EH (cell line): ENCODE results near the gene SEC14L6.
A peak's percentile ranks its signal among the peaks of the same experiment; 100 is the strongest.
"Not testable (repeated sequence)": the region's sequence is repeated elsewhere in the genome, so short reads cannot be mapped to it uniquely, and the experiment has no call there.

Experiments
- DNase-seq: peaks from one replicate; pipeline ENCODE4 v3.0.0-alpha.2; 2015; ENCODE audit warnings: low read depth

The SEC14L6 gene

GRCh38 chr22:30566125-30566524, 19.6 kb upstream of the SEC14L6 start:
- no peak for DNase-seq

- DNase-seq, result peak; percentile 75
These were observed 18.8 kb upstream of the SEC14L6 start for GRCh38 chr22:30565341-30565740.

GRCh38 chr22:30564761-30565119, 18.2 kb upstream of the SEC14L6 start:
- DNase-seq, result no peak

GRCh38 chr22:30564045-30564760, 17.7 kb upstream of the SEC14L6 start:
- DNase-seq, result no peak

- no peak for DNase-seq
These were observed 15.8 kb upstream of the SEC14L6 start for GRCh38 chr22:30562366-30562765.

- DNase-seq, result peak; percentile 24
These were observed 15.1 kb upstream of the SEC14L6 start for GRCh38 chr22:30561402-30562189.

- not testable (repeated sequence) for DNase-seq
These were observed 14.2 kb upstream of the SEC14L6 start for GRCh38 chr22:30560643-30561202.

GRCh38 chr22:30559889-30560288, 13.3 kb upstream of the SEC14L6 start:
- no peak for DNase-seq

GRCh38 chr22:30557243-30557642, 10.7 kb upstream of the SEC14L6 start:
- no peak for DNase-seq

GRCh38 chr22:30556388-30556787, 9.8 kb upstream of the SEC14L6 start:
- DNase-seq, result no peak

- DNase-seq, result no peak
These were observed 9.0 kb upstream of the SEC14L6 start for GRCh38 chr22:30555282-30556210.

GRCh38 chr22:30553971-30554370, 7.4 kb upstream of the SEC14L6 start:
- DNase-seq, result no peak

GRCh38 chr22:30552719-30553118, 6.2 kb upstream of the SEC14L6 start:
- DNase-seq, result no peak

- DNase-seq, result not testable (repeated sequence)
These were observed 5.3 kb upstream of the SEC14L6 start for GRCh38 chr22:30551813-30552212.

GRCh38 chr22:30547188-30547587, 647 bp upstream of the SEC14L6 start:
- no peak for DNase-seq

GRCh38 chr22:30542811-30543188, 3.7 kb downstream of the SEC14L6 start:
- DNase-seq, result no peak

- no peak for DNase-seq
These were observed 4.4 kb downstream of the SEC14L6 start for GRCh38 chr22:30541961-30542810.

GRCh38 chr22:30541511-30541910, 5.0 kb downstream of the SEC14L6 start:
- DNase-seq, result not testable (repeated sequence)

GRCh38 chr22:30539368-30539767, 7.2 kb downstream of the SEC14L6 start:
- DNase-seq, result no peak

- peak; percentile 57 for DNase-seq
These were observed 8.3 kb downstream of the SEC14L6 start for GRCh38 chr22:30538280-30538679.

GRCh38 chr22:30537083-30537731, 9.3 kb downstream of the SEC14L6 start:
- DNase-seq, result no peak
